Keratinocyte (primary cell): ENCODE measurements around the gene PYM1.

ENCODE experiments used
- EZH2 ChIP-seq: IDR thresholded peaks from one replicate; pipeline ENCODE4 v1.6.1; 2012; ENCODE audit warnings: inconsistent platforms, mild to moderate bottlenecking, low read length, moderate library complexity
- TF ChIP-seq, protein P1 (sequence below), 3 experiments: IDR thresholded peaks in 1 of 3; conservative IDR thresholded peaks in 1 of 3; optimal IDR thresholded peaks in 1 of 3; 2 replicates in 2 of 3; 3 replicates in 1 of 3; pipeline versions ENCODE3 to v1.5.1; 2011; ENCODE audit warnings: low read length in 3 of 3, mild to moderate bottlenecking in 3 of 3, moderate library complexity in 2 of 3, control low read depth in 1 of 3, inconsistent platforms in 1 of 3; ENCODE audit not compliant: insufficient read depth in 2 of 3; ENCODE audit errors: extremely low read depth in 1 of 3

- TF ChIP-seq, protein P1, sequence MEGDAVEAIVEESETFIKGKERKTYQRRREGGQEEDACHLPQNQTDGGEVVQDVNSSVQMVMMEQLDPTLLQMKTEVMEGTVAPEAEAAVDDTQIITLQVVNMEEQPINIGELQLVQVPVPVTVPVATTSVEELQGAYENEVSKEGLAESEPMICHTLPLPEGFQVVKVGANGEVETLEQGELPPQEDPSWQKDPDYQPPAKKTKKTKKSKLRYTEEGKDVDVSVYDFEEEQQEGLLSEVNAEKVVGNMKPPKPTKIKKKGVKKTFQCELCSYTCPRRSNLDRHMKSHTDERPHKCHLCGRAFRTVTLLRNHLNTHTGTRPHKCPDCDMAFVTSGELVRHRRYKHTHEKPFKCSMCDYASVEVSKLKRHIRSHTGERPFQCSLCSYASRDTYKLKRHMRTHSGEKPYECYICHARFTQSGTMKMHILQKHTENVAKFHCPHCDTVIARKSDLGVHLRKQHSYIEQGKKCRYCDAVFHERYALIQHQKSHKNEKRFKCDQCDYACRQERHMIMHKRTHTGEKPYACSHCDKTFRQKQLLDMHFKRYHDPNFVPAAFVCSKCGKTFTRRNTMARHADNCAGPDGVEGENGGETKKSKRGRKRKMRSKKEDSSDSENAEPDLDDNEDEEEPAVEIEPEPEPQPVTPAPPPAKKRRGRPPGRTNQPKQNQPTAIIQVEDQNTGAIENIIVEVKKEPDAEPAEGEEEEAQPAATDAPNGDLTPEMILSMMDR (optimal IDR thresholded peaks at IDR 0.05 in 1 of 3, IDR thresholded peaks at IDR 0.05 in 1 of 3, conservative IDR thresholded peaks at IDR 0.05 in 1 of 3; ENCODE audit: extremely low read depth in 1 of 3, insufficient read depth in 2 of 3, low read length in 3 of 3): no peak
- no peak for TF ChIP-seq EZH2
These were observed 4.8 kb upstream of the PYM1 start for GRCh38 chr12:55932551-55932910.
